GM23248 (cell line): ENCODE data around the gene ALX4.

ENCODE experiments used
- EZH2 ChIP-seq: fragments of 200-600 bp; sonication (generic); IDR thresholded peaks from 2 replicates; pipeline ENCODE4 v1.6.1; 2018; ENCODE audit warnings: antibody characterized with exemption, mild to moderate bottlenecking; ENCODE audit not compliant: insufficient read depth, poor library complexity, severe bottlenecking
- EZH2phosphoT487 ChIP-seq: fragments of 200-600 bp; sonication (generic); IDR thresholded peaks from 2 replicates; pipeline ENCODE4 v1.6.1; 2018; ENCODE audit warnings: antibody characterized with exemption, moderate library complexity, mild to moderate bottlenecking, low read depth; ENCODE audit not compliant: insufficient read depth

GRCh38 chr11:44263738-44264437 lies 46.1 kb downstream of the ALX4 start:
- no peak for TF ChIP-seq EZH2
- no peak for TF ChIP-seq EZH2phosphoT487
